Measurements from ENCODE around the gene ERG.

ERG gene

DNA sequence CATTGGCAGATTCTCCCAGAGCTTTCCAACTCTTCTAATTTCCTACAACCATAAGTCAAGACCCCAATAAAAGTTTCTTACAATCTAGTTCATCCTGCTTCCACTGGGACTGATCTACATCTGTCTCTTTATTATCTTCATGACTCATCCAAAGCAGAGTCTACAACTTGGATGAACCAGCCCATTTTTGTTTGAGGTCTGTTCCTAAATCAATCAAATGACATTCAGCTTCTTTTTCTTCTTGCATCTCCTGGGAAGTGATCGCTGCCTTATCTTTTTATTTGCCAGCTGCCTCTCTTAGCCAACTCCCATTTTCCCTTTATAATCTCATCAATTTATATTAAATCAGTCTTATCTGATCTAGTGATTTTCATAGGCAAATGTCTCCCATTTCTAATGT, 105.6 kb downstream of the ERG start:
- no peak overlapping the region for H3K4me3 ChIP-seq (ENCODE audit: low read depth, low read length)
- TF ChIP-seq, protein P1, sequence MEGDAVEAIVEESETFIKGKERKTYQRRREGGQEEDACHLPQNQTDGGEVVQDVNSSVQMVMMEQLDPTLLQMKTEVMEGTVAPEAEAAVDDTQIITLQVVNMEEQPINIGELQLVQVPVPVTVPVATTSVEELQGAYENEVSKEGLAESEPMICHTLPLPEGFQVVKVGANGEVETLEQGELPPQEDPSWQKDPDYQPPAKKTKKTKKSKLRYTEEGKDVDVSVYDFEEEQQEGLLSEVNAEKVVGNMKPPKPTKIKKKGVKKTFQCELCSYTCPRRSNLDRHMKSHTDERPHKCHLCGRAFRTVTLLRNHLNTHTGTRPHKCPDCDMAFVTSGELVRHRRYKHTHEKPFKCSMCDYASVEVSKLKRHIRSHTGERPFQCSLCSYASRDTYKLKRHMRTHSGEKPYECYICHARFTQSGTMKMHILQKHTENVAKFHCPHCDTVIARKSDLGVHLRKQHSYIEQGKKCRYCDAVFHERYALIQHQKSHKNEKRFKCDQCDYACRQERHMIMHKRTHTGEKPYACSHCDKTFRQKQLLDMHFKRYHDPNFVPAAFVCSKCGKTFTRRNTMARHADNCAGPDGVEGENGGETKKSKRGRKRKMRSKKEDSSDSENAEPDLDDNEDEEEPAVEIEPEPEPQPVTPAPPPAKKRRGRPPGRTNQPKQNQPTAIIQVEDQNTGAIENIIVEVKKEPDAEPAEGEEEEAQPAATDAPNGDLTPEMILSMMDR (IDR thresholded peaks at IDR 0.05; ENCODE audit: low read depth, low read length, missing control alignments): no peak
- DNase-seq (ENCODE audit: low read depth): no peak
- in situ Hi-C loops (cut with HindIII; ENCODE audit: low sequenced_read_pairs): no loop called here

DNA sequence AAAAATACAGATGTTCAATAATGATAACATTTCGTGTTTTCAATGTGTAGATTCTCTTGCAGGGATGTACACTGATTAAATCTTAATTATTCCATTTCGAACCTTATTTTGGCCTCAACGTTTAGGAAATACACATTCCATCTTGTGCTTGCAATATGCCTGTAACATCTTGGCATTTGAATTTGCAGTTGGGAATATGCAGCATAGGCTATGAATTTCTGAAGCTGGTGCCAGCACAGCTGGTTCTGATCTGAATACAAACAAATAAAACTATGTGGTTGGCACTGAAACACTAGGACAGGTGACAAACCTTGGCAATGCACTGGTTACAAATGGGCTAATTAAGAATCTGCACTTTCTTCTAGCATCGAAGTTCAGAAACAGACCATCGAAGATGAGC, 108.4 kb downstream of the ERG start:
- in situ Hi-C loops (cut with HindIII; ENCODE audit: low sequenced_read_pairs): no loop called here
- no peak for DNase-seq (ENCODE audit: low read depth)

DNA sequence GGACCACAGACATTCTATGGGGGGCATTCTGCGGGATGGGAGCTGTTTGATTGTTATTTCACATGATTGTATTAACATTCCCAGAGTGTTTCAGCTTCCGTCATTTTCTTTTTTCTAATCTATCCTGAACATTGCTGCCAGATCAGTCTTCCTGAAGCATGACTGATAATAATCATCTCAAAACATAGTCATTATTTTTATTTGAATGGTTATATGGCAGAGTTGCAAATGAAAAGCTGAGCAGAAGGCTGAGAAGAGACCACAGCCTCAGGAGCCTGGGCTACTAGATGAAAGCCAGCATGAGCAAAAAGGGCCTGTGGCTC, 109.0 kb downstream of the ERG start:
- H3K4me3 ChIP-seq (ENCODE audit: low read depth, low read length): no peak overlapping the region
- no peak for DNase-seq (ENCODE audit: low read depth)
- in situ Hi-C loops (cut with HindIII; ENCODE audit: low sequenced_read_pairs): no loop called here
- TF ChIP-seq, protein P1 (IDR thresholded peaks at IDR 0.05; ENCODE audit: low read depth, low read length, missing control alignments): no peak

More for the DNA sequence above, 108.4 kb downstream of the ERG start:
- H3K4me3 ChIP-seq (ENCODE audit: low read depth, low read length): no peak overlapping the region
- TF ChIP-seq, protein P1 (IDR thresholded peaks at IDR 0.05; ENCODE audit: low read depth, low read length, missing control alignments): no peak

DNA sequence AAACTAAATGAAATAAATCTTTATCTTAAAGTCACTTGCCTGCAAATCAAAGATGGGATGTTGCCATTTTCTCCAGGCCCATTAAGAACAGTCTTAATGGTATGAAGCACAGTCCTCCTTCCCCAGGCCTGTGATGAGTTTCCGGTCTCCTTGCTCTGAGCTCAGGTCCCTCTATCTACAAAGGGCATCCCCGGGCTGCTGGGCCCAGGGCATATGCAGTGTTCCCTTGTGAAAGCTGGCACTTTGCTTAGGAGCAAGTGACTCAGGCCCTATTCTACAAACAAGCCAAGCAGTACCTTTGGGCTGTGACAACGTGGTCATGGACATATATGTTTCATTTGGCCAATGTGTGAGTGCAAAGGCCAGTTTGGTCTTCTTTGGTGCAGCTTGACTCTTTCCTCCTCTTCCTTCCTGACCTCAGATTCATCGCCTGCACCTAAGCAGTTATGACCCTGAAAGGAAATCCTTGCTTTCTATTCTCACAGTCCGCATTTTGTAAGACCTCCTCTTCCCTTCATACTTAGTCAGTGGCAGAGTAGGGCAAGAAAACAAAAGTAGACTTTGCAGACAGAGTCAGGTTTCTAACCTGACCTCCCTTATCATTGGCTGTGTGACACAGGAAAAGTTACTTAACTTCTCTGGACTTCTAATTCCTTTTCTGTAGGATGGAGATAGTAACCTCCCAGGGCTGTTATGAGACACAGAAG, 109.5 kb downstream of the ERG start:
- DNase-seq (ENCODE audit: low read depth): no peak
- in situ Hi-C loops (cut with HindIII; ENCODE audit: low sequenced_read_pairs): no loop called here
- H3K4me3 ChIP-seq (ENCODE audit: low read depth, low read length): no peak overlapping the region
- TF ChIP-seq, protein P1 (IDR thresholded peaks at IDR 0.05; ENCODE audit: low read depth, low read length, missing control alignments): no peak

DNA sequence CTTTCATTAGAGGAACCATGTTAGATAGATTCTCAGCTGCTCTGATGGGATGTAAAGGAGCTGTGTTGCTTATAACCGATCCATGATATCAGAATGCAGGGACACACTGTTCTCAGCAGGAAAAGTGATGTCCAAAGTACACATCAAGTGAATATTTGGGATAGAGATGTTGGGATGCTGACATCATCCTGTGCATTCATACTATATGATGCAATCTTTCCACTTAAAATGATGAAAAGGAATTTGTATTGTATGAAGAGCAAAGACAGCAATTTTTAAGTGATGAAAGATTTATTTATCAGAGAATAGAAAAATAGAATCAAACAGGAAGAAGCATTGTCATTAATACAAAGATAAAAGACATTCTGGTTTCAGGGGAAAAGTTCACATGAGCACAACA, 110.1 kb downstream of the ERG start:
- DNase-seq (ENCODE audit: low read depth): no peak
- TF ChIP-seq, protein P1 (IDR thresholded peaks at IDR 0.05; ENCODE audit: low read depth, low read length, missing control alignments): no peak
- H3K4me3 ChIP-seq (ENCODE audit: low read depth, low read length): no peak overlapping the region
- in situ Hi-C loops (cut with HindIII; ENCODE audit: low sequenced_read_pairs): no loop called here

DNA sequence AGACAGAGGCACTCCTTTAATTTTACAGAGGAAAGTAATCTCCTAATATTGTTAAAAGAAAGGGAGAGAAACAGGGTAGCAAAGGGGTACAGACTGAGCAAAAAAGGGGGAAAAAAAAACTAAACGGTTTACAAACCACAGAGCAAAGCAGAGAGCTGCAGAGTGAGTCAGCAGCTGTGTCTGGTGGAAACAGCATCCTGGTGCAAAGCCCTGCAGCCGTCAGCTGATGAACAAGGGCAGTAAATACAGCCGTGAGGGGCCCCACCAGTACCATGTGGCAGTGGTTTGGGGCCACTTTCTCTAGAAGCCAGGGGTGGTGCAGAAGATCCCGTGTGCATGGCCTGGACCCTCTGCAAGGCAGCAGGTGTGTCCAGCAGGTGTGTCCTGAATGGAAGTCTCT, 111.3 kb downstream of the ERG start:
- no peak overlapping the region for H3K4me3 ChIP-seq (ENCODE audit: low read depth, low read length)
- no peak for DNase-seq (ENCODE audit: low read depth)
- TF ChIP-seq, protein P1 (IDR thresholded peaks at IDR 0.05; ENCODE audit: low read depth, low read length, missing control alignments): no peak
- in situ Hi-C loops (cut with HindIII; ENCODE audit: low sequenced_read_pairs): no loop called here

All from astrocyte of the cerebellum (primary cell).